SU-DHL-6 (cell line): Measurements from ENCODE around the gene NAT16.

Experiments
- CTCF ChIP-seq: fragments of 200-600 bp; sonication (generic); IDR thresholded peaks from one replicate; pipeline ENCODE4 v1.5.1; 2017; ENCODE audit warnings: antibody characterized with exemption, mild to moderate bottlenecking, low read length, moderate library complexity; ENCODE audit not compliant: insufficient read depth, poor library complexity, severe bottlenecking
- EZH2phosphoT487 ChIP-seq: fragments of 200-600 bp; sonication (generic), shearing (Covaris generic); conservative IDR thresholded peaks from 2 replicates; pipeline ENCODE4 v1.6.1; 2018; ENCODE audit warnings: mild to moderate bottlenecking, antibody characterized with exemption, low read length, moderate library complexity, mixed read lengths

GRCh38 chr7:101222275-101222830, 42.3 kb upstream of the NAT16 start:
- TF ChIP-seq CTCF (no peak), EZH2phosphoT487 (no peak)
